NCI-H460 (cell line): ENCODE results near the gene RFX4. TPM values are rescaled to one million over a fixed set of nuclear protein-coding genes. Genes with fewer than 3 reads are reported as not detected.

Experiments
- DNase-seq: peaks from one replicate; pipeline ENCODE4 v3.0.0-alpha.2; 2016; ENCODE audit warnings: low read depth; ENCODE audit errors: extremely low read depth
- total RNA-seq: library from RNA; depleted of rRNA; stranded (reverse); fragments of >200 nt; shearing (Covaris generic); gene quantifications from 2 replicates; pipeline ENCODE4 v1.2.3, GENCODE V29; 2014; rRNA removed

The RFX4 gene
- total RNA-seq, 1 experiment from 2014 or later: not detected

GRCh38 chr12:106791531-106791930 lies 208.7 kb downstream of the RFX4 start:
- no peak for DNase-seq

DNA sequence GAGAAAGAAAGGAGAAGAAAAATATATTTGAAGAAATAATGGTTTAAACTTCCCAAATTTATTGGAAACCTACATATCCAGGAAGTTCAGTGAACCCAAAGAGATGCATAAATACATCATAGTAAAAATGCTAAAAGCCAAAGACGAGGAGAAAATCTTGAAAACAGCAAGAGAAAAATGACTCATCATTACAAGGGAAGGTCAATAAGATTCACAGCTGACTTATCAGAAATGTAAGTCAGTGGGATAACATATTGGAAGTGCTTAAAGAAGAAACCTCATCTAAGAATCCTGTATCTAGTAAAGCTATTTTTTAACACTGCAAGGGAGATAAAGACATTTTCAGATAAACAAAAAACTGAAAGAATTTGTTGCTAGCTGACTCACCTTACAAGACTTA lies 211.6 kb downstream of the RFX4 start:
- no peak for DNase-seq

GRCh38 chr12:106801167-106801708 lies 218.4 kb downstream of the RFX4 start:
- no peak for DNase-seq

GRCh38 chr12:106801830-106802533 lies 219.2 kb downstream of the RFX4 start:
- no peak for DNase-seq

DNA sequence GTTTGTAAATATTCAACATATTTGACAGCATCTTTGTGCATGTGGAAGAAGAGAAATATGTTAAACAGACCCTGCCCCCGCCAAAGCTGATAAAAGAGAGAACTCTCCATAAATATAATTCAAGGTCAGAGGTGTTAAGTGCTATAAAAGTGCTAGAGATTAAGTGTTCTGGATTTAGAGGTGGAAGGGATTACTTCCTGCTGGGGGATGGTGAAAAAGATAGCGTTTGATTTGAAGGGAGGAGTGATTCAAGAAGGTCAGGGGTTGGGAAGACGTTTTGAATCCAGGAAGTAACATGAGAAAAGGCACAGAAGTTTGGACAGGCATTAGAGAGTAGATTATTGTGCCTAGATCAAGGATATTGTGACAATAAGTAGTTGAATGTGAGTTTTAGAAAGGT lies 221.9 kb downstream of the RFX4 start:
- DNase-seq: no peak

Other genes with a start within 250 kb of the RFX4 start
- 11.8 and 17.1 TPM in 2 replicates for gene POLR3B, start 225.3 kb upstream of the RFX4 start, total RNA-seq
- 7.9 and 10.4 TPM in 2 replicates for gene RIC8B, start 191.7 kb downstream of the RFX4 start, total RNA-seq